Panc1 (cell line): Measurements from ENCODE around the gene HOXA10. TPM values are rescaled to one million over a fixed set of nuclear protein-coding genes. Genes with fewer than 3 reads are reported as not detected.

ENCODE experiments used
- ATAC-seq: fragments of 200-7000 bp; cut with Tn5 transposase; 2 replicates; pipeline ENCODE4 v1.9.1; 2020; ENCODE audit warnings: mild to moderate bottlenecking, moderate library complexity
- BruUV-seq: library from RNA; stranded (reverse); fragments of 400-500 nt; replicated peaks from 2 replicates; lab custom pipeline; 2021; lab: Mats Ljungman, UMichigan
- CTCF ChIA-PET: fragments of 300-600 bp; sonication (Branson Sonifier 250); formaldehyde crosslinking; loops from one replicate; lab custom pipeline; 2022; ENCODE audit warnings: antibody characterized with exemption; lab: Charles Lee
- POLR2A ChIA-PET: fragments of 300-600 bp; sonication (Branson Sonifier 250); formaldehyde crosslinking; loops from one replicate; lab custom pipeline; 2022; ENCODE audit warnings: antibody characterized with exemption; lab: Charles Lee
- DNase-seq: peaks from one replicate; pipeline ENCODE4 v3.0.0-alpha.2; 2010; ENCODE audit warnings: low read depth, low spot score
- H3K27ac ChIP-seq: 2 replicates; pipeline ENCODE4 v1.5.1; 2011; ENCODE audit warnings: mild to moderate bottlenecking, low read length, inconsistent platforms
- H3K27me3 ChIP-seq: fragments of 200-500 bp; sonication (Bioruptor generic); 2 replicates; pipeline ENCODE4 v1.6.0; 2014; ENCODE audit warnings: low read length, inconsistent platforms; ENCODE audit not compliant: control insufficient read depth, insufficient read depth
- H3K36me3 ChIP-seq: fragments of 200-500 bp; sonication (Bioruptor generic); 2 replicates; pipeline ENCODE4 v1.5.1; 2014; ENCODE audit warnings: inconsistent platforms, mild to moderate bottlenecking, low read length, moderate library complexity; ENCODE audit not compliant: control insufficient read depth, insufficient read depth
- H3K4me1 ChIP-seq: 2 replicates; pipeline ENCODE4 v1.5.1; 2011; ENCODE audit warnings: inconsistent platforms, mild to moderate bottlenecking, low read length, moderate library complexity; ENCODE audit not compliant: control insufficient read depth, insufficient read depth
- H3K4me3 ChIP-seq, 2 experiments: 2 replicates each; pipeline ENCODE4 v1.5.1; 2011 to 2012; ENCODE audit warnings: low read depth in 2 of 2, low read length in 2 of 2, mild to moderate bottlenecking in 2 of 2, inconsistent platforms in 1 of 2, moderate library complexity in 1 of 2
- H3K9me3 ChIP-seq: fragments of 200-500 bp; sonication (Bioruptor generic); 2 replicates; pipeline ENCODE4 v1.5.1; 2014; ENCODE audit warnings: low read depth, mild to moderate bottlenecking, inconsistent platforms, low read length, moderate library complexity; ENCODE audit not compliant: control insufficient read depth, insufficient read depth
- CTCF ChIP-seq: fragments of 450-650 bp; IDR thresholded peaks from 2 replicates; pipeline ENCODE4 v1.5.1; 2017; ENCODE audit warnings: mild to moderate bottlenecking
- POLR2AphosphoS5 ChIP-seq: IDR thresholded peaks from 2 replicates; pipeline ENCODE4 v1.6.1; 2012; ENCODE audit warnings: mild to moderate bottlenecking, low read depth, low read length, moderate library complexity
- REST ChIP-seq, 2 experiments: IDR thresholded peaks; 2 replicates each; pipeline ENCODE4 v1.6.1; 2011 to 2012; ENCODE audit warnings: low read depth in 2 of 2, control low read depth in 1 of 2, low read length in 1 of 2, mild to moderate bottlenecking in 1 of 2, moderate library complexity in 1 of 2; ENCODE audit not compliant: insufficient read depth in 1 of 2
- SIN3A ChIP-seq: IDR thresholded peaks from 2 replicates; pipeline ENCODE4 v1.6.1; 2012; ENCODE audit warnings: low read depth, mild to moderate bottlenecking, low read length, moderate library complexity, borderline replicate concordance; ENCODE audit not compliant: insufficient read depth
- TCF7L2 ChIP-seq: IDR thresholded peaks from 2 replicates; pipeline ENCODE4 v1.6.1; 2011; ENCODE audit warnings: mild to moderate bottlenecking, low read depth, low read length, inconsistent platforms
- in situ Hi-C: cut with HindIII; loops from 2 replicates; pipeline ENCODE4 v1.10.0; 2016; ENCODE audit warnings: low sequenced_read_pairs, low pct_unique_long_range_greater_than_20kb
- intact Hi-C: fragments of 100-400 bp; cut with micrococcal nuclease; formaldehyde crosslinking; loops from one replicate; pipeline ENCODE4 v1.10.0; 2022; ENCODE audit not compliant: unreplicated experiment
- total RNA-seq: library from RNA; stranded (reverse); gene quantifications from one replicate; pipeline ENCODE4 v1.2.1, GENCODE V29; 2021; ENCODE audit not compliant: unreplicated experiment

HOXA10 gene
- total RNA-seq, 1 experiment from 2014 or later = 0.41 TPM

GRCh38 chr7:27141137-27141922 lies 32.8 kb downstream of the HOXA10 start:
- TF ChIP-seq SIN3A (no peak), REST (IDR thresholded peaks at IDR 0.05; ENCODE audit: insufficient read depth in 1 of 2, low read depth in 2 of 2, low read length in 1 of 2) (no peak), POLR2AphosphoS5 (no peak), TCF7L2 (no peak), CTCF (no peak)
- H3K27me3 ChIP-seq = no peaks in the 10 kb centered on the region
- no peaks in the 10 kb centered on the region for H3K9me3 ChIP-seq
- TSS peak; percentile 81 for BruUV-seq
- ATAC-seq = no peak
- H3K36me3 ChIP-seq = no peaks in the 10 kb centered on the region
- H3K27ac ChIP-seq = peak overlapping the region; percentile 84
- peaks cover 32% of the 10 kb centered on the region for H3K4me1 ChIP-seq
- in situ Hi-C loops = loop anchor here (5.0 kb wide), 1 partner anchor 284 kb away; no protein-coding TSS in a partner anchor
- no peak for DNase-seq
- intact Hi-C loops = no loop called here
- POLR2A ChIA-PET = no interaction called here
- peak overlapping the region; percentile 58 to 87; a peak in 2 of 4 replicates for H3K4me3 ChIP-seq
- CTCF ChIA-PET = interaction anchor here (0.5 to 2.7 kb wide), 7 partner anchors 13 to 707 kb away, joined by 3 to 9 read pairs (median 7); no protein-coding TSS in a partner anchor

- no peak overlapping the region for H3K4me3 ChIP-seq
- peak overlapping the region; percentile 51; the same call in 1 of the 2 replicates for H3K27ac ChIP-seq
- in situ Hi-C loops (loop anchor here (5.0 kb wide), 1 partner anchor 283 kb away; no protein-coding TSS in a partner anchor), intact Hi-C loops (no loop called here)
- CTCF ChIA-PET = interaction anchor here (0.7 kb wide), 1 partner anchor 53 kb away, joined by 3 read pairs; no protein-coding TSS in a partner anchor
- peaks cover 42% of the 10 kb centered on the region for H3K4me1 ChIP-seq
- no peaks in the 10 kb centered on the region for H3K36me3 ChIP-seq
- no peak for TF ChIP-seq POLR2AphosphoS5
- TF ChIP-seq REST (IDR thresholded peaks at IDR 0.05; ENCODE audit: insufficient read depth in 1 of 2, low read depth in 2 of 2, low read length in 1 of 2) = no peak
- TF ChIP-seq TCF7L2 = no peak
- TF ChIP-seq SIN3A = no peak
- no peak for TF ChIP-seq CTCF
- no peaks in the 10 kb centered on the region for H3K27me3 ChIP-seq
- no TSS peak for BruUV-seq
- POLR2A ChIA-PET = interaction anchor here (0.6 kb wide), 2 partner anchors 284 to 460 kb away, joined by 3 to 5 read pairs; no protein-coding TSS in a partner anchor
- H3K9me3 ChIP-seq = no peaks in the 10 kb centered on the region
- DNase-seq (no peak), ATAC-seq (no peak)
Observed at GRCh38 chr7:27140126-27140857, 33.8 kb downstream of the HOXA10 start.
